Stimulated activated CD8-positive, alpha-beta memory T cell treated with anti-CD3 and anti-CD28 coated beads, Interleukin-12 subunit alpha, Interleukin-12 subunit beta, amount 100 ng/mL, for 1 hour (primary cell): ENCODE data around the gene MXI1.
"Not testable (repeated sequence)": the region's sequence is repeated elsewhere in the genome, so short reads cannot be mapped to it uniquely, and the experiment has no call there.

Experiments used
- DNase-seq: peaks from one replicate; pipeline ENCODE4 v3.0.0-alpha.2; 2020; ENCODE audit warnings: low read depth

Gene MXI1

DNA sequence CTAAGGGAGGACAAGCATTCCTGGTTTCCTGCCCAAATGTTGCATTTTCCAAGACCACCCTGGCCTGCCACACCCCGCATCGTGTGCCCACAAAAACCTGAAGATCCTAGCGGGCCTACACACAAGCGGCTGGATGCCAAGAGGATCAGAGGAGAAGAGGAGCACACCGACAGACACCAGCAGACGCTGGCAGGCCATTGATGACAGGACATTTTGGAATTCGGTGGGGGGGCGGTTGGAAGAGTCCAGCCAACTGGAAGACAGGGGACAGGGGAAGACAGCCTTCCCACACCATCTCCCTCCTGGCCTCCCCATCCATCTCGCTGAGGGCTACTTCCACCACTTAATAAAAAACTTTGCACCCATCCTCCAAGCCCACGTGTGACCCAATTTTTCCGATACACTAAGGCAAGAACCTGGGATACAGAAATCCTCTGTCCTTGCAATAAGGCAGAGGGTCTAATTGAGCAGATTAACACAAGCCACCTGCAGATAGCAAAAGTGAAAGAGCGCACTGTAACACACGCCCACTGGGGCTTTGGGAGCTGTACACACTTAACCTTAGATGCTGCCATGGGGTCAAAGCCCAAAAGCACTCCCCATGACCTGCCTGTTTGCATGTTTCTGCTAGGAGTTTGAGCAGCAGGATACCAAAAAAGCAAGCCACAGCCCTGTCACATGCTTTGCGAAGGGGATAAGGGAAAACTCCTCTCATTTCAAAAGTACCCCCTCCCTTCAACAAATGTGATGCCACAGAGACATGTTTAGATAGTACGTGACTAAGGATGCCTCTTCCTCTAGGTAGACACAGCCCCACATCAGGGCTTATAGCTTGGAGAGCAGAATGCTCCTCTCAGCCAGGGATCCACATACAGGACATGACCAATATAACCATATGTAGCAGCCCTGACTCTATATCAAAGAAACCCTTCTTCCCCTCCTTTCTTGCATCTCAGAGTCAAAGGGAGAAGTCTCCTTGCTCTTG, 110.8 kb downstream of the MXI1 start:
- no peak for DNase-seq

DNA sequence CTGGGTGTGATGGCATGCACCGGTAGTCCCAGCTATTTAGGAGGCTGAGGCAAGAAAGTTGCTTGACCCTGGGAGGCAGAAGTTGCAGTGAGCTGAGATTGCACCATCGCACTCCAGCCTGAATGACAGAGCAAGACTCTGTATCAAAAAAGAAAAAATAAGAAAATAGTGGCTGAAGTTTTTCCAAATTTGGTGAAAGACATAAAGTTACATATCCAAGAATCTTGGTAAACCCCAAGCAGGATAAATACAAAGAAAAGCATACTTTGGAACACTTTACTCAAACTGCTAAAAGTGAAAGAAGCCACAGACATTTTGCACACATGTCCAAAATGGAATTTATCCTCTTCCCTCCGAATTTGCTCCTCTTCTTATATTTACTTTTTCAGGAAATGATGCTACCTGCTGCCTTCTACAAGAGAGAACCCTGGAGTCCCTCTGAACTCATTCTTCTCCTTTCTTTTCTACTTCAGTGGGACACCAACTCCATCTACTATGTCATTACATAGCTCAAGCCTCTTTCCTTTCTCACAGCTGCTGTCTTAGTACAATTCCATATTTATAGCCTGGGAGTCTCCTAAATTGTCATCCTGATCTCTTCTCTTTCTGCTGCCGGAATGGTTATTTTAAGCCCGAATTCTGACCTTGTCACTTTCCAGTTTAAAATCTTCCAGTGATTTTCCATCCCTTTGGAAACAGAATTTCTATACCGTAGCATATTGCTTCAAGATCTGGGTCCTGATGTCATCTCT, 114.6 kb downstream of the MXI1 start:
- DNase-seq: no peak

DNA sequence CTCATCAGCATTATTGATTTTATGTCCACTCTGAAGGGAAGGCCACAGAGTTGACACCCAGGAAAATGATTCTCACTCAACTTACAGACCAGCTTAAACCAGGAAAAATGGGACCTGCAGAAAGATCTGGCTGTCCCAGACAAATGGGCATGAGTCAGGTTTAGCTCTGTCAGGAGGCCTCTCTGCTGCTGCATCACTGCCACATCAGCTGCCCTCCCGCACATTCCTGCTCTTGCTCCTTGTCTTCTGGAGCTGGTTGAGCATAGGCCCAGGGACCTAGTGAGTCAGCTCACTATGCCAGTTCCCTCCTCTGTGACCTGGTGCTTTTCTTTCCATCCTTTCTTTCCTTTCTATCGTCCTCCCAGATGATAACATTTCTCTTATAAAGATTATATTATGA, 116.1 kb downstream of the MXI1 start:
- no peak for DNase-seq

DNA sequence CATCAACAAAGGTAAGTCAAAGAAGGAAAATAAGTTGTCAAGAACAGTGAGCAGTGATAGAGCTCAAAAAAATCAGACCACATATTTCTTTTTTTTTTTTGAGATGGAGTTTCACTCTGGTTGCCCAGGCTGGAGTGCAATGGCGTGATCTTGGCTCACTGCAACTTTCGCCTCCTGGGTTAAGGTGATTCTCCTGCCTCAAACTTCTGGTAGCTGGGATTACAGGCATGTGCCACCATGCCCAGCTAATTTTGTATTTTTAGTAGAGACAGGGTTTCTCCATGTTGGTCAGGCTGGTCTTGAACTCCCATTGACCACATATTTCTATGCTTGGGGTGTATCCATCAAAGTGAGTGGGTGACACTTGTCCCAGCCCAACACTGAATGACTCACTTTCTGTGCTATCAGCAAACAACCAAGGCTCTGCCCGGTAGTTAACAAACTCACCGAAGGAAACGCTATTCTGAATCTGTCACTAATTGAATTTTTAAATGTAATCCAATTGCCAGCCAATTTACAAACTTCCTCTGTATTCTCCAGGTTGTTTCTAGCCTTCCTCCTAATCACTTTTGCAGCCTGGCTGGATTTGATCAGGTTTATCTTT, 116.9 kb downstream of the MXI1 start:
- DNase-seq: no peak

DNA sequence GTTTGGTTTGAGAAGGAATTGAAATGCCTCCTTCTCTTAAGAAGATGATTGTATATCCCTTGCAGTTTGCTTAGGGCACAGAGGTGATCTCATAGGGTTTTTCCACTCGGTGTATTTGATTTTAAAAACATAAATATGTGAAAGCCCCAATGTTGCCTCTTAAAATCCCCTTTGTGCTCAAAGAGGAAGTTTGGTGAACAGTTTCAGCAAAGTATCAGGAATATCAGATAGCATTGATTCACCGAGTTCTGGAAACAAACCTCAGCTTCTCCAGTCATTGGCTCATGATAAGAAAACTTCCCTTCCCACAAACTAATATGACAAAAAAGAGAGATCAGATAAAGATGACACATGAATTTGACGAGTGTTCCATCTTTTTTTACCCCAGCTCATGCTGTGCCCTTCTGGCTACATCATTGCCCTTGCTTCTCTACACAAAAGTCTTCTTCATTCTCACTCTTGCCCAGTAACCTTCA, 117.4 kb downstream of the MXI1 start:
- DNase-seq: no peak

DNA sequence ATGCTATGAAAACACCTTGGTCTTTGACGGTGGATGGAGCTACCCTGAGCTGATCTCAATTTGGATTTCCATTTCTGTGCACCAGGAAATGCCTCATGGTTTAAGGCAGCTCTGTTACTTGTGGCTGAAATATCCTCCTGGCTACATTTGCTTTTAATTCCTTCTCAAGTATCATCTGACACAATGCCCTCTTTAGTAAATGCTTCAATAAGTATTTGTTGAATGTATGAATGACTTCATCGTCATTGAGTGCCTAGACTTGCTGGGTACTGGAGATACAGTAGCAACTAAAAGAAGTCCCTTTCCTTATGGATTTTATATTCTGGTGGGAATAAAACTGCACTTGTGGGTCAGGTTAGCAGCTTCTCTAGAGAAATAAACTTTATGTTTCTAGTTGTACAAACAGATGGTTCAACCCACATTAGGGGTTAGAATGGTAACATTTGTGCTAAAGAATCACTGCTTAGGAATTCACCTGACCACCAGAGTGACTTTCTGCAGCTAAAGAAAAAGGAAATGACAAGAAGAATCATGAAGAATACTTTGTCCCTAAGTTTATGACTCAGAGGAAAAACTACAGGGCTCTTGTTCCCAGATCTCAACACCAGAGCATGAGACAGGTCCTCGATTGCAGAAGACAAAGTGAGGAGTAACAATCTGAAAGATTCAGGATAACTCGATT, 119.1 kb downstream of the MXI1 start:
- DNase-seq: no peak

DNA sequence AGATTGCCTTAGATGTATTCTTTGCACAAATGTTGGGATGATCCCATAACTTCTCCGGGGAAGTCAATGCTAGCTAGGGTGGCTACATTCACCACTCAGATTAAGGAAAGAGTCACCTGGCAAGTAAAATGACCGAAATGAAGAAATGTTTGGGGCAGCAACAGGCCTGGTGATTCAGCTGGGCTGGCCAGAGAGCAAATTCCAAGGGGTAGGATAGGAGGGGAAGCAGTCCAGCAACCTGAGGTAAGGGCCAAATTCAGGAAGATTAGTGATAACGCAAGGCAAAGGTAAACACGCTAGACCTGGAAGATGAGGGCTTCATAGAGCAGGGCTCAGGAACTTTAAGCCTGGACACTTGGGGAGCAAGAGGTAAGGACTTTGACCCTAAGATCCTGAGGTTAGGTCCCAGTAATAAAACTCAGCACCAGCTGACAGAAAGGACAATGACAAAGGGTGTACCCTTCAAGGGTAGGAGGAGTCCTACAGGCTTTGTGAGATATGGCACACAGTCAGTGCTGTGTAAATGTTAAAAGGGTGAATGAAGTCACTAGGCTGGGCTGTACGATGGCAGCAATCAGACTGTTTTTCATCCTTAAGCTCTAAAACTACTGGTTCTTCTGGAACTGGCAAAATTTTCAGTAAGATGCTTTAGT, 120.0 kb downstream of the MXI1 start:
- DNase-seq: no peak

DNA sequence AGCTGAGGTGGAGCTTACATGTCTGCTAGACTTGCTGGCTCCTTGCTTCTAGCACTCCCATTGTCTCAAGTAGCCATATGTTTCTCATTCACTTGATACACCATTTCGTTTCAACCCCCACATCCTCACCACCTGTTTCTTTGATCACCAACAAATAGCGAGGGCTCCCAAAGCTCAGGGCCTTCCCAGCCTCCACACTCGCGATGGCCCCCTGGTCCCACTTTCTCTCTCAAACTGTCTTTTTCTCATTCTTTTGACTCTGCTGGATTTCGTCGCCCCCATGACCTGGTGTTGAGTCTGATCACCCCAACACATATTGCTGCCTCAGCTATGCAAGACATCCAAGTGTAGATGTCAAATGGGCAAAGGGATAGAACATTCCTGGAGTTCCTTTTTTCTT, 123.3 kb downstream of the MXI1 start:
- DNase-seq: no peak

DNA sequence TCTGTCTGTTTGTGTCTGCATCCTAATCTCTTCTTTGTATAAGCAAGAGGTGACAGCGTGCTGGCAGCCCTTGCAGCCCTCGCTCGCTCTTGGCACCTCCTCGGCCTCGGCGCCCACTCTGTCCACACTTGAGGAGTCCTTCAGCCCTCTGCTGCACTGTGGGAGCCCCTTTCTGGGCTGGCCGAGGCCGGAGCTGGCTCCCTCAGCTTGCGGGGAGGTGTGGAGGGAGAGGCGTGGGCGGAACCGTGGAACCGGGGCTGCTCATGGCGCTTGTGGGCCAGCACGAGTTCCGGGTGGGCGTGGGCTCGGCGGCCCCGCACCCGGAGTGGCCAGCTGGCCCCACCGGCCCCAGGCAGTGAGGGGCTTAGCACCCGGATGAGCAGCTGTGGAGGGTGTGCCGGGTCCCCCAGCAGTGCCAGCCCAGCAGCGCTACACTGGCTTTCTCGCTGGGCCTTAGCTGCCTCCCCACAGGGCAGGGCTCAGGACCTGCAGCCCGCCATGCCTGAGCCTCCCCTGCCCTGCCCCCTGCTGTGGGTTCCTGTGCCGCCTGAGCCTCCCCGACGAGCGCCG, 123.9 kb downstream of the MXI1 start:
- not testable (repeated sequence) for DNase-seq

DNA sequence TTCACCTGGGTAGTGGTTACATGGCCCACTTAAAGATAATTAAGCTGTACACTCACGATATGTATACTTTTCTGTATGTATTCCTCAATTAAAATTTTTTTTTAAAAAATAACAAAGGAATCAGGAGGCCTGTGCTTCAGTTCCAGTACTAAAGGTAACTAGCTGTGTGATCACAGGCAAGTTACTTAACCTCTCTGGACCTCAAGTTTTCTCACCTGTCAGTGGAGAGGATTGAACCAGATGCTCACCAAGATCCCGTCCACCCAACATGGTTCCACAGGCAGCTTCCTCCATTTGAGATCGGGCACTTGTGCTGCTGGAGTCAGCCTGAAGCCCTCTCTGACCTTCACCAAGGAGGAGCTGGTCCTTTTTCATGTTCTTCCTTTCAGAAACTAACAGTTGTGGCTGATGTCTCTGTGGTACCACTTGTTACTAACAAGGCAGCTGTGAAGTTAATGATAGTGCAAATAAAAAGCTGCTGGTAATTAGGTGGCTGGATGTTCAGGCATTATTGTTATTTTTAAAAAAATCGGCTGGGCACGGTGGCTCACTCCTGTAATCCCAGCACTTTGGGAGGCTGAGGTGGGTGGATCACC, 126.8 kb downstream of the MXI1 start:
- no peak for DNase-seq

DNA sequence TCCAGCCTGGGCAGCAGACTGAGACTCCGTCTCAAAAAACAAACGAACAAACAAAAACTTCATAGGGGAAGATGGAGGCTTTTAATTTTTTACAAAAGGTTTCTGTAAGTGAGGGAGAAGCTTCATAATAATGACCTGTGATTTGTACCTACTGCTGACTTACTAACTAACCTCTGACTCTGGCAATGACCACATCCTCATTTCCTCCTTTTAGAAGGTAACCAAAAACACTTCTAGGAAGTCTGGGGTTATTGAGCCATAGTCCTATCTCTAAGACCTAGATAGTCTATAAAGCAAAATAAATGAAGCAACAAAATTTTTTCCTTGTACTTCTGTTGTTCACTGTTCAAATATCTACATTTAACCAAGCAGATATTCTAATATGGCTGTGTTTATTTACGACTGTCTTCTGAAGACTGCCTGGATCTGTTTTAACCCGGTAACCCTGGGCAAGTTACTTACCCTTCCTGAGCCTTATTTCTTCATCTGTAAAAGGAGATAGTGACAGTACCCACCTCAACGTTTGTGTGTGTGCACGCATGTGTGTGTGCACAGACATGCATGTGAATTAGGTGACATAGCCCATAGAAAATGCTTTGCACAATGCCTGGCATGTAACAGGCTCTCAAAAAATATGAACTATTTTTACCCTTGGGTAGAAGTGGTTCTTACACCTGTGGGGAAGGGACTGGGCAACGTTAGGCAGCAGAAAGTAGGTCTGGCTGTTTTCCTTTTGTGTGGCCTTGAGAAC, 128.1 kb downstream of the MXI1 start:
- DNase-seq: no peak

DNA sequence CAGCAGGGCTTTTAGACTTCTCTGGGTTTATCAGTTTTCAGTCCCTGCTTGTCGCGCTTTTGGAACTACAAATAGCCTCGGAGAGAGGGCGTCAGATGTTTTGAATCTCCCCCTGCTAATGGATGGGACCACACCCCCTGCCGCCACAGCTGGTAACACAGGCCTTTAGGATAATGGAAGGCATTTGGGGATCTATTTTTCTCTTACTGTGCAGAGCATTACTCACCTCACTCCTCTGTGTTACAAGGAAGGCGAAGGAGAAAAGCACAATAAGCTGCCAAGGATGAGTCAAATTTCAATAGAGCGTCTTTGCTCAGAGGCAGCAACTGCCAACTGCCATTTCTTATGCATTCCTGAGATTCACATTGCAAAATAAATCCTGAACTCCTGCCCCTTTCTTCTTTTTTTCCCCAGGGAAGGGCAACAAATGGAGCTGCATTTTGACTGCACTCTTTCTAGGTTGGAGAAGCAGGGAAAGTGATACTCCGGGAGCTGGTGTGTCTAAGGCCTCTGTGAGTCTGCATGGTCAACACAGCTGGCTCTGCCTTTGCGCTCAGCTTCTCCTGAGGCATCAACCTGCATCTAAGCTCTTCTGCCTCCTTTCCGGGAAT, 128.8 kb downstream of the MXI1 start:
- no peak for DNase-seq
